Ishikawa (cell line): ENCODE measurements around the gene UFSP2.

Experiments used
- TAF1 ChIP-seq: IDR thresholded peaks from 2 replicates; pipeline ENCODE4 v1.6.1; 2012; ENCODE audit warnings: low read depth, mild to moderate bottlenecking
- TEAD4 ChIP-seq: IDR thresholded peaks from 2 replicates; pipeline ENCODE4 v1.6.1; 2012

GRCh38 chr4:185405296-185405999 lies 20.3 kb downstream of the UFSP2 start:
- TF ChIP-seq TEAD4 (no peak), TAF1 (no peak)
